ENCODE data around the gene ITGB7.

DNA sequence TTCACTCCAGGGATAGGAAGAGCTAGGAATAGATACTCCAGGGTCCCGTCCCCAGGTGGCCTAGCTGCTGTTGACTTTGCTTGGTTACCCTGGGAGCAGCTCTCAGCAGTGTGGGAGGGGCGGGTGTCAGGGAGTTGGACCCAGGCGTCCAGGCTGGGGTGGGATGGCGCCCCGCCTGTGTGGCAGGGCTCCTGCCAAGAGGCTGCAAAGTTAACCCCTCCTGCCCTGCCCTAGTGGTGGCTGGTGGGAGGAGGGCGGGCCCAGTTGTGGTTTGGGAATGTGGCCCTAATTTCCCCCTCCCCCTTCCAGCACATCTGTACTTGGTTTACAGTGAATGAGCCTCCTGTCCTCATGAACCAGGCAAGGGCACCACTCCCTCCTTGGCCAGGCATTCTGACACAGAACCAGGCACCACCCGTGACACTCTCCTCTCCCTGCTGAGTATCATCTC, 26.6 kb upstream of the ITGB7 start:
- TF ChIP-seq POLR2A (IDR thresholded peaks at IDR 0.05) (no peak), CTCF (IDR thresholded peaks at IDR 0.05) (no peak)

Data from adrenal gland (tissue), 5 donors.